ENCODE results near the gene SHISAL2A.

SHISAL2A gene

DNA sequence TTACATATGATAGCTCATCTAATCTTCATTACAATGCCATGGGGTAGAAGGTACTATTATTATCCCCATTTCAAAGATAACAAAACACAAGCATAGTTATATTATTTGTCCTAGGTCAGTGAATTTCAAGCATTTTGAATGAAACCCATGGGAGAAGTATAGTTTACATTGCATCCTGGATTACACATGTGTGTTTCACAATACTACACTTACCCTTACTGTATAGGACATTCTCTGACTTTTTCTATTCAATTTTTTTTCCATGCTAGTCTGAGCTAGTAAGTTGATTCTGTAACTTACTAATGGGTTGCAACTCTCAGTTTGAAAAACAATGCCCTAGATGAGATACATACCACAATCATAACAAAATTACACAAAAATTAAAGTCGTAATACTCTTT, 39.5 kb upstream of the SHISAL2A start:
- TF ChIP-seq CREB1 (IDR thresholded peaks at IDR 0.05; ENCODE audit: low read depth) (no peak), RAD21 (IDR thresholded peaks at IDR 0.05; ENCODE audit: low read depth) (no peak), NFIC (IDR thresholded peaks at IDR 0.05) (no peak), CEBPB (IDR thresholded peaks at IDR 0.05) (no peak), TCF12 (IDR thresholded peaks at IDR 0.05; ENCODE audit: low read depth) (no peak), EGR1 (IDR thresholded peaks at IDR 0.05) (no peak), EP300 (IDR thresholded peaks at IDR 0.05; ENCODE audit: borderline replicate concordance) (no peak), TAF1 (IDR thresholded peaks at IDR 0.05; ENCODE audit: low read depth) (no peak), FOXM1 (IDR thresholded peaks at IDR 0.05; ENCODE audit: borderline replicate concordance, low read depth) (no peak), ZBTB7A (IDR thresholded peaks at IDR 0.05; ENCODE audit: low read depth) (no peak), TEAD4 (IDR thresholded peaks at IDR 0.05) (no peak), YY1 (IDR thresholded peaks at IDR 0.05; ENCODE audit: low read depth) (no peak)
- TF ChIP-seq, protein P1, sequence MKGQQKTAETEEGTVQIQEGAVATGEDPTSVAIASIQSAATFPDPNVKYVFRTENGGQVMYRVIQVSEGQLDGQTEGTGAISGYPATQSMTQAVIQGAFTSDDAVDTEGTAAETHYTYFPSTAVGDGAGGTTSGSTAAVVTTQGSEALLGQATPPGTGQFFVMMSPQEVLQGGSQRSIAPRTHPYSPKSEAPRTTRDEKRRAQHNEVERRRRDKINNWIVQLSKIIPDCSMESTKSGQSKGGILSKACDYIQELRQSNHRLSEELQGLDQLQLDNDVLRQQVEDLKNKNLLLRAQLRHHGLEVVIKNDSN (IDR thresholded peaks at IDR 0.05), result no peak
- TF ChIP-seq, protein P2, sequence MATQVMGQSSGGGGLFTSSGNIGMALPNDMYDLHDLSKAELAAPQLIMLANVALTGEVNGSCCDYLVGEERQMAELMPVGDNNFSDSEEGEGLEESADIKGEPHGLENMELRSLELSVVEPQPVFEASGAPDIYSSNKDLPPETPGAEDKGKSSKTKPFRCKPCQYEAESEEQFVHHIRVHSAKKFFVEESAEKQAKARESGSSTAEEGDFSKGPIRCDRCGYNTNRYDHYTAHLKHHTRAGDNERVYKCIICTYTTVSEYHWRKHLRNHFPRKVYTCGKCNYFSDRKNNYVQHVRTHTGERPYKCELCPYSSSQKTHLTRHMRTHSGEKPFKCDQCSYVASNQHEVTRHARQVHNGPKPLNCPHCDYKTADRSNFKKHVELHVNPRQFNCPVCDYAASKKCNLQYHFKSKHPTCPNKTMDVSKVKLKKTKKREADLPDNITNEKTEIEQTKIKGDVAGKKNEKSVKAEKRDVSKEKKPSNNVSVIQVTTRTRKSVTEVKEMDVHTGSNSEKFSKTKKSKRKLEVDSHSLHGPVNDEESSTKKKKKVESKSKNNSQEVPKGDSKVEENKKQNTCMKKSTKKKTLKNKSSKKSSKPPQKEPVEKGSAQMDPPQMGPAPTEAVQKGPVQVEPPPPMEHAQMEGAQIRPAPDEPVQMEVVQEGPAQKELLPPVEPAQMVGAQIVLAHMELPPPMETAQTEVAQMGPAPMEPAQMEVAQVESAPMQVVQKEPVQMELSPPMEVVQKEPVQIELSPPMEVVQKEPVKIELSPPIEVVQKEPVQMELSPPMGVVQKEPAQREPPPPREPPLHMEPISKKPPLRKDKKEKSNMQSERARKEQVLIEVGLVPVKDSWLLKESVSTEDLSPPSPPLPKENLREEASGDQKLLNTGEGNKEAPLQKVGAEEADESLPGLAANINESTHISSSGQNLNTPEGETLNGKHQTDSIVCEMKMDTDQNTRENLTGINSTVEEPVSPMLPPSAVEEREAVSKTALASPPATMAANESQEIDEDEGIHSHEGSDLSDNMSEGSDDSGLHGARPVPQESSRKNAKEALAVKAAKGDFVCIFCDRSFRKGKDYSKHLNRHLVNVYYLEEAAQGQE (IDR thresholded peaks at IDR 0.05; ENCODE audit: low read depth), result no peak
- TF ChIP-seq, protein P3, sequence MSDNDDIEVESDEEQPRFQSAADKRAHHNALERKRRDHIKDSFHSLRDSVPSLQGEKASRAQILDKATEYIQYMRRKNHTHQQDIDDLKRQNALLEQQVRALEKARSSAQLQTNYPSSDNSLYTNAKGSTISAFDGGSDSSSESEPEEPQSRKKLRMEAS (IDR thresholded peaks at IDR 0.05), result no peak

DNA sequence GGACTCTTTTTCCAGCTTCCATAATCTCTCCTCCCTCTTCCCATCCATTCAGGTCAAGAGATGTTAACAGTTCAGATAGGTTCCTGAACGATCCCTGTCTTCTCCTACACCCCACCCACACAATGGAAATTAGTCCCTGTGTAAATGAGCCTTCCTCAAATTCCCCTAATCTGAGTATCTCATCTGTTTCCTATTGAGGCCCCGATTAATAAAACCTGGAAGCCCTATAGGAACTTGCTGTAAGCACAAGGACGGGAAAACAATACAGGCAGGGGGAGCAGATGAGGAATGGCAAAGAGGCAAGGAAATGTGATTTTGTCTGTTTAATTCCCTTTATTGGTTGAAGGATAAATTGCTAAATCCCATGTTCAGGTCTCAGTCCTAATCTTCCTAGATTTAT, 37.9 kb upstream of the SHISAL2A start:
- no peak for TF ChIP-seq EGR1 (IDR thresholded peaks at IDR 0.05)
- TF ChIP-seq CEBPB (IDR thresholded peaks at IDR 0.05), result no peak

DNA sequence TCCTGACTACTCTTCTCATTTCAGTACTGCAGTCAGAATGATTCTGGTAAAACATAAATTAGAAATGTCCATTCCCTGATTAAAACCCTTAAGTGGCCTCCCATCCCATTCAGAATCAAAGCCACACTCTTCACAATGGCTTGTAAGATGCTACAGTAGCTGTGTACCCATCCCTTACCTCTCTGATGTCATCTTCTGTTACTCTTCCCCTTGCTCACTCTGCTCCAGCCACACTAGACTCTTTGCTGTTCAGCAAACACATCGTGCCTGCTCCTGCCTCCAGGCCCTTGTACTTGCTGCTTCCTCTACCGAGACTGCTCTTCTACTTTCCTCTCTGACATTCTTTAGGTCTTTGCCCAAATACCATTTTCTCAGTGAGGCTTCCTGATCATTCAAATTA, 35.1 kb upstream of the SHISAL2A start:
- TF ChIP-seq, protein P2 (IDR thresholded peaks at IDR 0.05; ENCODE audit: low read depth), result no peak
- no peak for TF ChIP-seq TCF12 (IDR thresholded peaks at IDR 0.05; ENCODE audit: low read depth)
- no peak for TF ChIP-seq CEBPB (IDR thresholded peaks at IDR 0.05)
- no peak for TF ChIP-seq RAD21 (IDR thresholded peaks at IDR 0.05; ENCODE audit: low read depth)
- TF ChIP-seq ZBTB7A (IDR thresholded peaks at IDR 0.05; ENCODE audit: low read depth), result no peak
- TF ChIP-seq CREB1 (IDR thresholded peaks at IDR 0.05; ENCODE audit: low read depth), result no peak
- TF ChIP-seq, protein P3 (IDR thresholded peaks at IDR 0.05), result no peak
- TF ChIP-seq, protein P1 (IDR thresholded peaks at IDR 0.05), result no peak
- TF ChIP-seq EGR1 (IDR thresholded peaks at IDR 0.05), result no peak
- no peak for TF ChIP-seq TAF1 (IDR thresholded peaks at IDR 0.05; ENCODE audit: low read depth)

DNA sequence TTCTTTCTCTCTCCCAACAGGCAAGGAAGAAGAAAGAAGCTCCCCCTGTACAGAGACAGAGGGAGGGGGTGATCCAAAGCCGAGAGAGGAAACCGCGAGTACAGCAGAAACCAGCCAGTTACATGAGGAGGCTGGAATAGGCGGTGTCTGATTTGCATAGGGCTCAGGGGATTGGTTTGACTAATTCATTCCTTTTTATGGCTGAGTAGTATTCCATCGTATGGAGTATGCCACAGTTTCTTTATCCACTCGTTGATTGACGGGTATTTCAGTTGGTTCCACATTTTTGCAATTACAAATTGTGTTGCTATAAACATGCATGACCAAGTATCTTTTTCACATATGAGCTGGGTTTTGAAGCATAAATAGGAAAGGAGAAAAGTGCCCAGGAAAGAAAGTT, 34.2 kb upstream of the SHISAL2A start:
- TF ChIP-seq, protein P1 (IDR thresholded peaks at IDR 0.05), result no peak
- TF ChIP-seq ZBTB7A (IDR thresholded peaks at IDR 0.05; ENCODE audit: low read depth) (no peak), RAD21 (IDR thresholded peaks at IDR 0.05; ENCODE audit: low read depth) (no peak), FOXM1 (IDR thresholded peaks at IDR 0.05; ENCODE audit: borderline replicate concordance, low read depth) (no peak), EP300 (IDR thresholded peaks at IDR 0.05; ENCODE audit: borderline replicate concordance) (no peak), CEBPB (IDR thresholded peaks at IDR 0.05) (no peak), YY1 (IDR thresholded peaks at IDR 0.05; ENCODE audit: low read depth) (no peak), NFIC (IDR thresholded peaks at IDR 0.05) (no peak), EGR1 (IDR thresholded peaks at IDR 0.05) (no peak), TCF12 (IDR thresholded peaks at IDR 0.05; ENCODE audit: low read depth) (no peak), TAF1 (IDR thresholded peaks at IDR 0.05; ENCODE audit: low read depth) (no peak), CREB1 (IDR thresholded peaks at IDR 0.05; ENCODE audit: low read depth) (no peak), TEAD4 (IDR thresholded peaks at IDR 0.05) (no peak)
- TF ChIP-seq, protein P3 (IDR thresholded peaks at IDR 0.05), result no peak
- TF ChIP-seq, protein P2 (IDR thresholded peaks at IDR 0.05; ENCODE audit: low read depth), result no peak
